HG02678 (cell line): Measurements from ENCODE around the gene CEP192.
"Not testable (repeated sequence)": the region's sequence is repeated elsewhere in the genome, so short reads cannot be mapped to it uniquely, and the experiment has no call there.

Experiments used
- ATAC-seq: cut with Tn5 transposase; IDR thresholded peaks from one replicate; pipeline ENCODE4 v1.9.1; 2021; ENCODE audit warnings: mild to moderate bottlenecking, moderate library complexity; ENCODE audit not compliant: unreplicated experiment

CEP192 gene

DNA sequence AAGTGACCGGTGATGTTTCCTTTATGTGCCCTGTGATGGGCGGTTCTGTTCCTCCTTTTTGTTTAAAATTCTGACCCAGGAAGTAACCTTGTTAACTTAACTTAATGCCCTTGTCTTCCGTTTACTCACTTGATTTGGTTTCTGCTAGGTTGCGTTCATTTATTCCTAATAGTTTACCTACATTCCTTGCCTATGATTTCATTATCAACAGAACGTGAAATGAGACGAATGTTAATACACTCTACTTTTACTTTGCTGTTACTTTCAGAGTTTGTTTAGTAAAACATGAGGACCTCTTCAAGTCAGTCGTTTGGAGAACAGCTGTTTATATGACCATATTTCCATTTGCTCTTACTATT, 638 bp downstream of the CEP192 start:
- no peak for ATAC-seq

DNA sequence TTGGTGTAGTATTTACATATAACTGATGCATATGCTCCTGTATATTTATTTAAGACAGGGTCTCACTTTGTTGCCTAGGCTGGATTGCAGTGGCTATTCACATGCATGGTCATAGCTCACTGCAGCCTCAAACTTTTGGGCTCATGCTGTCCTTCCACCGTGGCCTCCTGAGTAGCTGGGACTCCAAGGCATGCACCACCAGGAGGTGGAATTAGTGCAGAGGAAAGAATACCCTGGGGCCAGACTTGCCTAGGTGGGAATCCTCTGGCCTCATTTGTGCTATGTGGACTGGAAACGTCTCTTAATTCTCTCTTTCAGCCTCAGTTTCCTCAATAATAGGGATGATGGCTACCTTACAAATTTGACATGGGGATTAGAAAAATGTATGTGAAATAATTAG, 2.3 kb downstream of the CEP192 start:
- ATAC-seq = no peak

DNA sequence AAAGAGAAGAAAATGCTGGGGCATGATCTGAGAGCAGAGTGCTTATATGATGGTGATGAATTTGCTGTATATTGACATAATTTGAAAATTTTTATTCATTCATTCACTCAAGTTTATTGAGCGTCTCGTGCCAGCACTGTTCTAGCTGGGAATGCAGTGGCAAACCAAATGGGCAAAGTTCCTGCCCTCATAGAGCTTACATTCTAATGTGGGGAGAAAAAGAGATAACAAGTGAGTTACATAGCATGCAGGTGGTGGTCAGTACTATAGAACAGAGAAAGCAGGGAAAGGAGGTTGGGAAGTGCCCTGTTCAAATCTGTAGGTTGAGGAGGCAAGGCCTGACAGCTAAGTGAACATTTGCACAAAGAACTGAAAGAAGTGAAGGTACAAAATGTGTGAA, 4.3 kb downstream of the CEP192 start:
- no peak for ATAC-seq

DNA sequence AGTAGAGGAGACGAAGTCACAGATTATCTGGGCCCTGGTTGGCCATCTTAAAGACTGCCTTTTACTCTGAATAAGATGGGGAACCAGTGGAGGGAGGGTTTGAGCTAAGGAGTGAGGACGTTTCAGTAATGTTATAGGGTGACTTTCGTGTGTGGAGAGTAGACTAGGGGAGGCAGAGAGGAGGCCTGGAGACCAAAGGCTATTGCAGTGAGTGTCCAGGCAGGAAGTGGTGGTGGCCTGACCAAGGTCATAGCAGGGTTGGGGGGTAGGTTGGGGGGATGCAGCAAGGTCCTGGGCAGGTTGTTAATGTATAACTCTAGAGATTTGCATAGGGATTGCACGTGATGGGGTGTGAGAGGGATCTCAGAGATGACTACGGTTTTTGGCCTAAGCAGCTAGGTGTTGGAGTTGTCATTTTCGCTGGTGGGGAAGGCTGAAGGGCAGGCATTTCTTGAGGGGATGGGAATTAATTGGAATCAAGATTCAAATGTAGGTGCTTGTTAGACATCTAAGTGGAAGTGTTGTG, 4.9 kb downstream of the CEP192 start:
- no peak for ATAC-seq

DNA sequence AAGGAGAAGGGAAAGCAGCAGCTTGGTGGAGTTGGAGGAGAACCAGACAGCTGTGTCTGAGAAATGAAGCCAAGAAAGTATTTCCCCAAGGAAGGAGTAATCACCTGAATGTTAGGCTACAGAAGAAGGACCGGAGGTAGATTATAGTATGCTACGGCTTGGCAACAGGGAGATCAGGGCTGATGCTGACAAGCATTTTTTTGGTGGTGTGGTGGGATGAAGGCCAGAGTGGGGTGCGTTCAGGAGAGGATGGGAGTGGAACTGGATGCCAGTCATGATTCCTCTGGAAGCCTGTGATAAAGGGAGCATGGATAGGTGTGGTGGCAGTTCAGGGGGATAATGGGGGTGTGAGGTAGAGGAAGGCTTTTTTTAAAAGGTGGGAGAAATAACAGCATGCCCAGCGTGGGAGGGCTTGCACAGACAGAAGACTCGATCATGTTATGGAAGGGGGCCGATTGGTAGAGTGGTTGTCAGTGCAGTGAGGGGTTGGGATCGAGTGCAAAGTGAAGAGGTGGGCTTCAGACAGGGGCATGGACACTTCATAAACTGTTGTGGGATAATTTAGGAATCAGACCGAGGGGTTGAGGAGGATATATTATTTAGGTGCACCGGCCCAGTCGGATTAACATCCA, 5.6 kb downstream of the CEP192 start:
- no peak for ATAC-seq

DNA sequence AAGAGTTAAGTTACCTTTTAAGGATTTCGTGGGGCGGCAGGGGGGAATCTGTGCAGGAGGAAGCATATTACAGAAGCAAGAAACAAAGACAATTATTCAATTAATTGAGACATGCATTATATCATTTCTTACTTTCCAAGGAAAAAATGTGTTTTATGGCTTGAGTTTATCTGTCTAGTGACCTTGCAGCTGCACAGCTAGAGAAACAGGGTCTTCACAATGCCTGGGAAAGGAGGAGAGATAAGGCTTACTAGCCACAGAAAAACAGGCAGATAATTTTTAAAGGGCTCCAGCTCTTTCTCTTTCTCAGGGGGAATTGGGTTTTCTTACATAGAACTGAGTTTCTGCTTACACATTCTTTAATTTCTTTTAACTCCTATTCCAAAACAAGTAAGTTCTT, 6.2 kb downstream of the CEP192 start:
- not testable (repeated sequence) for ATAC-seq

DNA sequence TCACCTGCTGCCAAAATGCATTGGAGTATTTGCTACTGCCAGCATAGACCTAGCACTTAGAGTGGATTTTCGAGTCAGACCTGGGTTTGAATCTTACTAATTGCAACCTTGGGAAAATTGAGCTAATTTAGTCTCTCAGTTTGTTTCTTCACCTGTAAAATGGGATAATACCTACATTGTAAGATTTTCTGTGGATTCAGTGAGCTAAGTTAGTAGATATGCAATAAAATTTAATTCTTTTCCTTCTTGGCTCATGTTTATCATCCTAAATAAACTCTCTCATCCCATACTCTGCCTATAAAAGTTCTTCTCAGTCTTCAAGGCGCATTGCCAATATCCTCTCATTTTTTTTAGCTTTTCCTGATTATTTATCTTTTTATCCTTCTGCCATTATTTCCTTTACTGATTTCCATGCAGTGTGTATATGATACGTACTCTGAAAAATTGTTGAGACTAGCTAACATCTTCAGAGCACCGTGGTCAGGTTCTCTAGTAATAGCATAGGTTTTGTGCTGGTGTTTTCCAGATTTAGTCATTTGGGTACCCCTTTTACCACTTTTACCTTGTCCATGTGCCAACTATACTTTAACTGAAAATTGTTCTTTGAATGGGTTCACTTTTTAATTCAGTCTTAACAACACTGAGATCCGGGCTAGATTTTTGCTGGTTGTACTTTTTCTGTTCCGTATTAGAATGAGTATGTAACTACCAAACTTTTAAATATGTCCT, 7.3 kb downstream of the CEP192 start:
- ATAC-seq = peak; percentile 64

DNA sequence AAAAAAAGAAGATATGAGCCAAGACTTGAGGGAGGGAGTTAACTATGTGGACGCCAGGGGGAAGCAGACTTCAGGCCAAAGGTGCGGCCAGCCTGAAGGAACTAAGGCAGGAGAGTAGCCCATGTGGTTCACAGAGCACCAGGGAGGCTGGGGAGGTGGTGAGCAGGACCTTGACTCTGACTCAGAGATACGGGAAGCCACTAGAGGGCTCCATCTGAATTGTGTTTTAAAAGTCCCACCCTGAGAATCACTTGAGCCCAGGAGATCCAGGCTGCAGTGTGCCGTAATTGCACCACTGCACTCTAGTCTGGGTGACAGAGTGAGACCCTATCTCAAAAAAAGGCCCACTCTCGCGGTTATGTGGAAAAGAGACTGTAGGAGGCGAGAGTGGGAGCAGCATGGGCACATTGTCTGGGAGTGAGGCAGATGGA, 12.3 kb downstream of the CEP192 start:
- ATAC-seq = no peak

DNA sequence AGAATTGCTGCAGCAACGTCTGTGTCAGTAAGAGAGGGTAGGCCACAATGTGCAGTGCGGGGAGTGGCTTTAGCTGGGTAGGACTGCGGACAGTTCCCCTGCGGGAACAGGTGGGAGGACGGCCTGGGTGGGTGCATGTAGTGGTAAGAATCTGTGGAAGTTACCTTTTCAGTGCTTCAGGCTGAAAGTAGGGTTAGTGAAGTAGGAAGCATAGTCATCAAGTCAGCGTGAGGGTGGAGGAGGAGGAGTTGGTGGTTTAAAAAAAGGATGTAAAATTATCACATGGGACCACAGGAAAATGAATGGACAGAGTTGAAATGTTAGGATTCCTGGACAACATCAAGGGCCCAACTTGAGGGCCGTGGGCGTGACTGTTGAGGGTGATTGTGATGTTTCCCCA, 13.2 kb downstream of the CEP192 start:
- no peak for ATAC-seq

DNA sequence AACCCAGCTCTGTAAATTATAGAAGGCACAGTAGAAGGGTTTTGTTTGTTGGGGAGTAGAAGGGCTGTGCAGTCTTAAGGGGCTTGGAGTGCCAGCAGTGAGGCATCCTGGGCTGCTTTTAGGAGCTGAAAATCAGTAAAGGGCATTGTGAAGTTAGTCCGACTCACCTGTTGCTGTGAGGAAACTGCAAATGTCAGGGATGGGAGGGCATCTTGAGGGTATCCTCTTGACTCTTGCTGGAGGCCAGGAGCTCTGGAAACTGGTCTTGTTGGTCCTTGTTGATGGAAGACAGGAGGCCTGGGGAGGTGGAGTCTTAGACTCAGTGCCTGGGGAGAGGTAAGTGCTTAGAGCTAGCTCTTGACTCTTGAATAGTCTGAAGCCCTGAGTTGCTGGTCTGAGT, 14.1 kb downstream of the CEP192 start:
- no peak for ATAC-seq

DNA sequence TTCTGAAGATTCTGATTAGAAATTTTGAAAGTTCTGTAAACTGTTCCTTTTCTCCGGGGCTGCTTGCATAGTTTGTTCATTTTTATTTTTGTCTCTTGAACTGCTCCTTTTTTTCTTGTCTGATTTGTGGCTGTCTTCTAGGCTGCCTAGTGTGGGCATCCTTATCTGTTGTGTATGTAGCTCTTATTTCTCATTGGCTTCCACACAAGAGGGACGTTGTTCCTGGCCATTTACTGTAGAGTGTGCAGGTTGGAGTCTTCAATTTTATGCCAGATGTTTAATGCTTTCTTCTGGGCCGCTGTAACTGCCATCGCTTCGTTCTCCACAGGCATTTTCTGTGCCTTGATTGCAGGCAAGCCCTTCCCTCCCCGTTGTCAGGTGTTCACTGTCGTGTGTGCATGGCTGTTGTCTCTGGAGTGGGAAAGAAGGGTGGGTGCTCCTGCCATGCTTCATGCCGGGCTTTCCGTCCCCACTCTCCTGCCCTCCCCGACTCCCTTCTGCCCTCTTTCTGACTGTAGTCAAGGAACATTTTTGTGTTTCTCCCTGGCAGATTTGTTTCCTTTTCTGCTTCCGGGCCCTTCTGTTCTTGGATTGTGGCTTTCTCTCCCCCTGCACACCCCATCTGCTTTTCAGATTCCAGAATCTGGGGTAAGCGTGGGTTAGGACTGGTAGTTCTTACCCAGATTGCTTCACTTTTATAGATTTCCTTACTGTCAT, 15.5 kb downstream of the CEP192 start:
- ATAC-seq = no peak

DNA sequence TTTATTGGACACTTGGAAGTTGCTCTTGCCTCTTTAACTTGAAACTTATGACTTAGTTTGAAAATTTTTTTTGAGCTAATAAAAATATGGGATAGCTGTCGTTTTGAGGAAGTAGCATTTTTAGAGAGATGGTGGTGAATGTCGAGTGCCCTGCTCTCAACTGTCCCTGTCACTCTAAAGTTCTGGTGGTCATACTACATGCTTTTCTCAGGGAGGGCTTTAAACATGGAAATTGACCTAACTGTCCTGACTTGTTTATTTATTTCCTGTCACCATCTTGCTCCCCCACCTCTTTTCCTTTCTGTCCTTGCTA, 16.0 kb downstream of the CEP192 start:
- ATAC-seq = no peak

DNA sequence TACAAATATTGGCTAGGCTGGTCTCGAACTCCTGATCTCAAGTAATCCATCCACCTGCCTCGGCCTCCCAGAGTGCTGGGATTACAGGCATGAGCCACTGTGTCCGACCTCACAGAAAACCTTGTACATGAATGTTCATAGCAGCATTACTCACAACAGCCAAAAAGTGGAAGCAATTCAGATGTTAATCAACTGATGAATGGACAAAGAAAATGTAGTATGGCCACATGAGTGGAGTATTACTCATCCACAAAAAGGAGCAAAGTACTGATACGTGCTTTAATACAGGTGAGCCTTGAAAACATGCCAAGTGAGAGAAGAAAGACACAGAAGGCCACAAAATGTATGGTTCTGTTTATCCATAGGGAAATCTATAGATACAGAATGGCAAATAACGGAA, 20.6 kb downstream of the CEP192 start:
- no peak for ATAC-seq

DNA sequence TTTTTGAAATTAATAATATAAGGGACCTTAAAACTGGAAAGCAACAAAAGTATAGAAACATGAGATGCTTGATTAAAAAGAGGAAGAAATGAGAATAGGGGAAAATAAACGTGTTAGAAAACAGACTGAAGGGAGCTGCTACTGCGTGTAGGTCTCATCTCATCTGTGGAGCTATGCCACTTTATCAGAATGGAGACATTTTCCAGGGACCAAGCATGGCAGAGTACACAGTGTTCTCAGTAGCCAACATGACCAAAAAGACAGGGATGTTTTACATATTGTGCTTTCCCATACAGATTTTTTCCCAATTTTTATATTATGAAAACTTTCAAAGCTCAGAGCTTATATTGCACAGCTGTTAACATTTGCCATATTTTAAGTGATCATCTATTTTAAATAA, 23.1 kb downstream of the CEP192 start:
- ATAC-seq = no peak

DNA sequence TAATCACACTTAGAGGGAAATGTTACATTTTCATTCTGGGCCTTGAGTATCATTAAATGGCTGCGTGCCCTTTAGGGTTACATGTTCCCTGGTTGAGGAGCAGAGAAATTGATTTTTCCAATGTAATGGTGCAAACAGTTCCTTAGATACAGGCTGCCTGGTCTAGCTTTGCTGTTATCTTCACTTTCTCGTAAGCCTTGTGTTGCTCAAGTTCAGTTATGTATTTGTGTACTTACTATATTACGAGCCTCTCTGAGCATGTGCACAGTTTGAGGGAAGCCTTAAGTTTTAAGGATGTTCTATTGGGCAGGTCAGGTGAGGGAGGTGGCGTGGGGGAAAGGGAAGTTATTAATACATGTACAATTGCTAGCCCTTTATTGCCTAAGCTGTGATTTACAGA, 23.7 kb downstream of the CEP192 start:
- no peak for ATAC-seq

DNA sequence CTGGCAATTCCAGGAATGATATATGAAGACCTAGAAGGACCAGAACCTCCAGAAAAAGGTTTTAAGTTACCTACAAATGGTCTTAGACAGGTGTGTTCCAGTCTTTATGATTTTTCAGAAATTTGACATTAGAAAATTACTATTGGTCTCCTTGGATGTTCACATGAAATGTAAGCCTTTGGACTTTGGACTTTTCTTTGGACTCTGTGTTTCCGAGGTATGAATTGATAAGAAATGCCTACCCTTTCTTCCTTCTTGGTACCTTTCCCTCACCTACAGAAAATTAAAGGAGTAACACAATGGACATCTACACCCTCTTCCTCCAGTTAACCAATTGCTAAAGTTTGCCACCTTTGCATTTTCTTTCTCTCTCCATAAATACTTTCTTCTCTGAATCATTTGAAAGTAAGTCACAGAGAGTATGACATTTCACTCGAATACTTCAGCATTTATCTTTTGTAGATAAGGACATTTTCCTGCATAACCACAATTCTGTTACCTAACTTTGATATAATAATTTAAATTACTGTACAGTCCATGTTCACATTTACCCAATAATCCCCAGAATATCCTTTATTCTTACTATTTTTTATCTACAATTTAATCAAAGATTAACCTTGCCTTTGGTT, 26.2 kb downstream of the CEP192 start:
- no peak for ATAC-seq

DNA sequence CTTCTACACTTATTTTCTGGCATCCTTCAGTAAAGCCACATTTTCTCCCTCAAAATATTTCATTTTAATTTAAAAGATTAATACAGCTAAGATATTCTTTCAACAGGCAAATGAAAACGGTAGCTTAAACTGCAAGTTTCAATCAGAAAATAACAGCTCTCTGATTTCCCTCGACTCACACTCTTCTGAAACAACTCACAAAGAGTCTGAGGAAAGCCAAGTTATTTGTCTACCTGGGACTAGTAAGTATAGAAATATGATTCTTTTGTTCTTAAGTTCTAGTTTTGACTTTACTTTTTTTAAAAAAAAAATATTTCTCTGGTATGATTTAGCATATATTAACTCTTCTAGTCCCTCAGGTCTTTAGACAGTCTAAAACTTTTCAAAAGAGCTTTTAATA, 27.2 kb downstream of the CEP192 start:
- ATAC-seq = no peak

DNA sequence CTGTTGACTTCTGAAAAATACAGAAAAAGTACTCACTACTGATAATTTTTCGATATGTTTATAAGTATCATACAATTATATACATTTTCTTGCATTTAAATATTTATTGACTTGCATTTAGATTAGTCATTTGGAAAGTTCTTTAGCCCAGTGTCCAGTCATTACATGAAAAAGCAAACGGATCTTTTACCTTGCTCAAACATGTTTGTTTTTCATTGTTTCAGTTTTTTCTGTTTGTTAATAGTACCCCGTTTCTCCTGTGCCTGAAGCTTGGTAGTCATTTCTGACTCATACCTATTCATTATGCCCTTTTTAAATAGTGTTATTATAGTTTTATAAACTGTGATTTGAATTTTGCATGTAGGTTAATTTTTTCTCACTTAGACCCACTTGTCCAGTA, 28.1 kb downstream of the CEP192 start:
- no peak for ATAC-seq

DNA sequence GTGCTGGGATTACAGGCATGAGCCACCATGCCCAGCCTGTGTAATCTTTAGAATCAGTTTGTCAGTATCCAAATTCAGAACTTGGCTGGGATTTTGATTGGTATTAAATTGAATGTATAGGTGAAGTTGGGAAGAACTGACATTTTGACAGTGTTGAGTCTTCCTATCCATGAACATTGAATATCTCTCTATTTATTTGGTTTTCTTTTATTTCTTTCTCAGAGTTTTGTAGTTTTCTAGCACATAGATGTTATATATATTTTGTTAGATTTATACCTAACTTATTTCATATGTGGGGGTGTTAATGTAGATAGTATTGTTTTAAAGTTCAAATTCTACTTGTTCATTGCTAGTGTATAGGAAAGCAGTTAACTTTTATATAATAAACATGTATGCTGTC, 31.5 kb downstream of the CEP192 start:
- ATAC-seq = no peak

DNA sequence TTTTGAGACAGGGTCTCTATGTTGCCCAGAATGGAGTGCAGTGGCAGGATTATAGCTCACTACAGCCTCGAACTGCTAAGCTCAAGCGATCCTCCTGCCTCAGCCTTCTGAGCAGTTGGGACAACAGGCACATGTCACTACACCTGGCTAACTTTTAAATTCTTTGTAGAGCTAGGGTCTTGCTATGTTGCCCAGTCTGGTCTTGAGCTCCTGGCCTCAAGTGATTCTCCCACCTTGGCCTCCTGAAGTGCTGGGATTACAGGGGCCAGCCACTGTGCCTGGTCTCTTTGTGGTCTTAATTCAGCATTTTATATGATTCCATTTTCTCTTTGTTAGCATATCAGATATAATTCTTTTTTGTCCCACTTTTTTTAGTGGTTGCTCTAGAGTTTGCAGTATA, 34.1 kb downstream of the CEP192 start:
- no peak for ATAC-seq

DNA sequence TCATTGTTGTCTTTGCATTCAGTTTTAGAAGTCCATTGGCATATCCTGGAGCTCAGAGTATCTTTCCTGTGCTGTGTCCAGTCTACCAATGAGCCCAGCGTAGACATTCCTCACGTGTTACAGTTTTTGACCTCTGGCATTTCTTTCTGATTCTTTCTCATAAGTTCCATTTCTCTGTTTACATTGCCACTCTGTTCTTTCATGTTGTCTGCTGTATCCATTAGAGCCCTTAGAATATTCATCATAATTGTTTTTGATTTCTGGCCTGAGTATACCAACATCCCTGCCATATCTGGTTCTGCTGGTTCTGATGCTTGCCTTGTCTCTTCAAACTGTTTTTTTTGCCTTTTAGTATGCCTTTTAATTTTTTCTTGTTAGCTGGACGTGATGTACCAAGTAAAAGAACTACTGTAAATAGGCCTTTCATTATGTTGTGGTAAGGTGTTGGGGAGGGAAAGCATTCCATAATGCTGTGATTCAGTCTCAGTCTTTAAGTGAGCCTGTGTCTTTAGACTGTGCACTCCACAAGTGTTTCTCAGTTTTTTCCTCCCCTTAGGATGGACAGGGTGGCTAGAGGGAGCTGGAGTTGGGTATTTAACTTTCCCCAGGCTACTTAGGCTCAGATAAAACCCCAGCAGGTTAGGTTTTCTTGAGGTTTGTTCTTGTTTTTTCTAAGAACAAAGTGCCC, 35.6 kb downstream of the CEP192 start:
- ATAC-seq = no peak
